Measurements from ENCODE around the gene CCDC27.

DNA sequence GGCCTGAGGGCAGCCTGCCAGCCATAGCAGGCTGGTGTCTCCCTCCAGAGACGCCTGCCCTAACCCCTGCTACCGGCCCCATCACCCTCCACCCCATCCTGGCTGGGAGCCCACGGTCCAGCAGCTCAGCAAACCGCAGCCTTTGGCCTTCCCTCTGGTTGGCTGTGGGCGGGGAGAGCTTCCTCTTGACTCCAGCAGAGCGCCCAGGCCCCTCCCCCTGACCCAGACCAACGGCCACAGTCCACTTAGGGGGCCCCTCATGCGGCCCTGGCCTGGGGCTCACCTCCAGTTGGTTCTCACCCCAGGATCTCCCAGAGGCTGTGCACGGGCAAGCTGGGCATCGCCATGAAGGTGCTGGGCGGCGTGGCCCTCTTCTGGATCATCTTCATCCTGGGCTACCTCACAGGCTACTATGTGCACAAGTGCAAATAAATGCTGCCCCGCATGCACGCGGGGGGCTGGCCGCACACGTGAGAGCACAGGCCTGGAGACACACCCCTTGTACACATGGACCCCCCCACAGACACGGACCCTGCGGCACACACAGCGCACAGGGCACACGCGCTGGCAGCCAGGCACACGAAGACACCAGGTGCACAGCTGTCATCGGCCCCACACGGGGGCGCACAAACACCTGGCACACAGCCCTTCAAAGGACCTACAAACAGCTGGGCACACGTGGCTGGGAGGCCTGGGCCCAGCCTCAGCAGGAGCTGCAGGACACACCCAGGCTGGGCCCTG is 23.4 kb downstream of the CCDC27 start:
- TF ChIP-seq GATA2 (IDR thresholded peaks at IDR 0.05; ENCODE audit: low read depth, low read length) (no peak), GATA3 (IDR thresholded peaks at IDR 0.05; ENCODE audit: low read depth, low read length) (no peak)

Measured in SH-SY5Y (cell line).